Right lung (tissue), 5 donors: ENCODE measurements around the gene SMOC2. TPM values are rescaled to one million over a fixed set of nuclear protein-coding genes. Genes with fewer than 3 reads are reported as not detected.

Experiments
- DNase-seq, 2 donors: peaks; one replicate each; pipeline ENCODE4 v3.0.0-alpha.2; 2013
- polyA plus RNA-seq, 5 donors: library from polyadenylated mRNA; unstranded; fragments of 120-200 nt; gene quantifications; one replicate each; pipeline versions ENCODE4 v1.2.1 to v1.2.3, GENCODE V29; 2013; ENCODE audit warnings: inconsistent platforms in 1 of 5, low replicate concordance in 1 of 5; ENCODE audit not compliant: insufficient read length in 5 of 5, insufficient read depth in 1 of 5

SMOC2 gene
- polyA plus RNA-seq, 5 donors: 9.7 to 14.5 (median 10.6) TPM

DNA sequence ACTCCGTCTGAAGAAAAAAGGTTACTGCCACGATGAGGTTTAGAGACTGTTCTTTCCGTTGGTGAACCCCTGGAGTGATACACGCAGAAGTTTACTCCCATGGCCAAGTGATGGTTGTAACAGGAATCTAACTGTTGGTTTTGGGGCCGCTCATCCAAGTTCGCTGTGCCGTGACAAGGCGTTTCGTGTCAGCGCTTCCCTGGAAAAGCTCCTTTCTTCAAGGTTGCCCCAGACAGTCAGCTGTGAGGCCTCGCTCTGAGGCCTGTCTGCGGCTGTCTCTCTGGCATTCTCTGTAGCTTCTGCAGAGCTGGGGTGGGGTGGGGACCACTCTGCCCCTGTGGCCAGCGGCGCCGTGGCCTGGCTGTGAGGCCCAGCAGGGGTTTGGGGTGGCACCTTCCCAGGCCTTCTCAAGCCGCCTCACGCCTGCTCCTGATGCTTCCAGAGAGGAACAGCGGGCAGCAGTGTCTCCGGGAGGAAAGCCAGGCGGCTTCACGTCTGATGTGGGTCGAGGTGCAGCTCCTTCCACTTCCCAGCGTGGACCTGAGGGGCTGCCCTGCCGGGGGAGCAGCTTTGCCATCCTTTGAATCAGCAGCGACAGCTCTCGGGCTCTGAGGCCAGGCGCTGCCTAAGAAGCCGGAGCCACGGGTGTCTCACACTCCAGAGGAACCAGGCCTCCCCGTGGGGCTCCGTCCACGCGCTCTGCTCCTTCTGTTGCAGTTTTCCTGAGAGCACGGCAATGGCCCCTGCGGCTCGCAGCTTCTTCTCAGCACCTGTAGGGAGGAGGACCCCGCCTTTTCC lies 76.2 kb downstream of the SMOC2 start:
- DNase-seq: no peak

DNA sequence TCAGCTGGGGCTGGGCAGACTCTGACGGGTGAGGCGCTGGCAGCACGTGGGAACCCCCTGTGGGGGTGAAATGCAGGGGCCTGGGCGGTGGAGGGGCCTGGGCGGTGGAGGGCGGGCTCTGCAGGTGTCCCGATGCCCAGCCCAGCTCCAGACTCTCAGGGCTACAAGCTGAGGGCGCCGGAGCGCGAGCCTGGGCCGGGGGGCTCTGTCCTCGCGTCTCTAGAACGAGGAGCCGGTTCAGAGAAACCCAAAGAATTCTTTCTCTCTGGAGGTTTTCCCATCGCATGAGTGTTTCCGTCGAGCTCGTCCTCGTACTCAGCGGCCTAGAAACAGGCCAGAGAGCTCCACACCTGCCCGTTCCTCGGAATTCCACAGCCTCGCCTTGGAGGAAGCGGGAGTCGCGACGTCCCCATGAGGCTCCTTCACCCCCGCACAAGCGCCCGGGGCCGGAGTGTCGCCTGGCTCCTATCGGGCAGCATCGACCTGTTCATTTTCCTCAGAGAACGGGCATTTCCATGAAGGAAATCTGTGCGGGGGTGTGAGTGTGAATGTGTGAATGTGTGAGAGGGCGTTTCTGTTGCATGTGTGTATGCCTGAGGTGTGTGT lies 76.9 kb downstream of the SMOC2 start:
- no peak for DNase-seq

DNA sequence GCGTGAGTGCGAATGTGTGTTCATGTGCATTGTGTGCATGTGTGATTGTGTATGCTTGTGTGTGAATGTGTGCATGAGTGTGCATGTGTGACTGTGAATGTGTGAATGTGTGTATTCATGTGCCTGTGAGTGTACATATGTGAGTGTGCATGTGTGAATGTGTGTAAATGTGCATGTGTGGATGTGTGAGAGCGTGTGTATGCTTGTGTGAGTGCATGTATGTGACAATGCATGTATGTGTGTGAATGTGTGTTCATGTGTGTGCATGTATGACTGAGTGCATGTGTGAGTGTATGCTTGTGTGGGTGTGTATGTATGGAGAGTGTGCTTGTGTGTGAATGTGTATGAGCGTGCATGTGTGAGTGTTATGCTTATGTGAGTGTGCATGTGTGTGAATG lies 77.4 kb downstream of the SMOC2 start:
- no peak for DNase-seq

GRCh38 chr6:168518867-168519266 lies 77.9 kb downstream of the SMOC2 start:
- DNase-seq: no peak

DNA sequence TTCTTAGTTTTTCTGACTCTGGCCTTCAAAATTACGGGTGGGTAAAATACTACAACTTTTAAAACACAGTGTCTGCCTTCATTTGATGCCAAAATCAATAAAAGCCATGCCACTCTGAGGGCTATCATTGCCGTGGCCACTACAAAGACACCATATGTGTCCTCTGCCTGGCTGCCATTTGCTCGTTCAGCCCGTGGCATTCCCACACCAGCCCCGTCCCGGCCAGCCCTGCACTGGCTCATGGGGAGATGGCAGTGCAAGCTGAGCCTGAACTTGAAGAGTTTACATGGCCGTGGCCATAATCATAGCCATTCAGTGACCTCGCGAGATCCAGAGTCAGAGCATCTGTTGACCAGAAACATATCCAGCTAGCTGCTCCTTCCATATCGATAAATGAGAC lies 79.2 kb downstream of the SMOC2 start:
- DNase-seq: no peak

GRCh38 chr6:168524571-168525001 lies 83.6 kb downstream of the SMOC2 start:
- DNase-seq: no peak

GRCh38 chr6:168525114-168525513 lies 84.1 kb downstream of the SMOC2 start:
- DNase-seq: no peak

DNA sequence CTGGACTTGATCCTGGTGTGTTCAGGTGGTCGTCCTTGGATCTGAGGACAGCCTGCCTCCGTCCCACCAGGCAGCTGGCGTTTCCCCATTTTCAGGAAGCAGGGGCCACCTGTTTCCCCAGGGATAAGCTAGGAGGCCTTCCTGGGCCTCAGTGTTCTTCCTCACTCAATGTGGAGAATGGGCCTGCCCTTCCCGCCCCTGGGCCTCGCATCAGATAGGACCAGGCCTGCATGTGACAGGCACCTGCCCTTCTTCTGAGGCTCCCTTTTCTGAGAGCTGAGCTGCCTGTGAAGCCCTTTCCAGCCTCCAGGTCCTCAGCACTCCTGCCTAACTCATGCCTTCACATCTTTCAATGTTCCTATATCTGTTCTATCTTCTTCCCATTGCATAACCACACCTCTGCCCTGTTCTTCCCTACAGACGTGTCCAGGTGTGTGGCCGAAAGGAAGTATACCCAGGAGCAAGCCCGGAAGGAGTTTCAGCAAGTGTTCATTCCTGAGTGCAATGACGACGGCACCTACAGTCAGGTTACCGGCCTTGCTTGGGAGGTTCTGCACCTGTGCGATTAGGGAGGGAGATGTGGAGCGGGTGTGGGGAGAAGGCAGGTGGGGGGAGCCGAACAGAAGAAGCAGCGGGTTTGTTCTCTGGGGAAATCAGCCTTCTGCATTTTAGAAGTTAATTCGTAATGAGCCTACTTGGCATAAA lies 85.1 kb downstream of the SMOC2 start:
- no peak for DNase-seq

DNA sequence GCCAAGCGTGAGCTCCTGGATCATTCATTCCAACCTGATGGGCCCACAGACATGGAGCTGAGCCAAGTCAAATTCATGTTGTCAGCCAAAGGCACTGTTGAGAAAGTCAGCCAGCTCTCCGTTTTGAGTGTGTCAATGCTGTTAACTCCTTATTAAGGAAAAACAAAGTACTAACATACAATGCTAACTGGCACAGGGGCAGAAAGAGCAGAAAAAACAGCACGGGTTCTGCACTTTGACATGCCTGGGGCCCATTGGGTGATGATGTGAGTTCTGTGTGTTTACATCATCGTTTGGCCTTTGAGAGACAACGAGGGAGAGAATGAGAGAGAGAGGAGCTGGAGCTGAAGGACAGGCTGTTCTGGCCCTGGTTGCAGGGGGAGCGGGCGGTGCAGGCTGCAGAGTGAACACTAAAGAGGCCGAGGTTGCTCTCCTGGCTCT lies 85.9 kb downstream of the SMOC2 start:
- DNase-seq: no peak

GRCh38 chr6:168527451-168528210 lies 86.6 kb downstream of the SMOC2 start:
- DNase-seq: no peak

DNA sequence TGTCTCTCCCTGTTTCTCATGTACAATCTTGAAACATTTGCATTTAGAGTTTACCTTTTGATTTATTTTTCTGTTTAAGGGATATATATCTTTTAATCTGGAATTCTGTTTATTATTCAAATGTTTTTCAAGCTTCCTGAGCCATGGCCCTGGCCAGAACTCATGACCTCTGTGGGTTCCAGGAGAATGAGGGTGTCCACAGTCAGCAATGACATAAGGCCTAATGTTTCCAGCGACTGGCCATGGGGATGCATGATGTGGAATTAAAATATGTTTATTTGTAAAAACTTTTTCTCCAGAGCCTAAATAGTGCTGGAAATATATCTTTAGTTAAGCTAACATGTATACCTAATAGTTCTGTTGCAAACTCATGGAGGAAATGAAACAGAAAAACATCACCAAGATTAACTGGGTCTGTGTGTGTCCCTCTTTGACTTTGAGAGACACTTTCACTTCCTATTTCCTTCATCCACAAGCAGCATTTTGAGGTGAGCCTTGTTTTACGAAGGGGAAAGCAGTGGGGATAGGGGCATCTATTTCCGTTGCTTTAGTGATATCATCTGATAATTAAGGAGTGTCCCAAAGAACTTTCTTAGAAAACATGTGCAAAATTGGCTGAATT lies 87.6 kb downstream of the SMOC2 start:
- no peak for DNase-seq

DNA sequence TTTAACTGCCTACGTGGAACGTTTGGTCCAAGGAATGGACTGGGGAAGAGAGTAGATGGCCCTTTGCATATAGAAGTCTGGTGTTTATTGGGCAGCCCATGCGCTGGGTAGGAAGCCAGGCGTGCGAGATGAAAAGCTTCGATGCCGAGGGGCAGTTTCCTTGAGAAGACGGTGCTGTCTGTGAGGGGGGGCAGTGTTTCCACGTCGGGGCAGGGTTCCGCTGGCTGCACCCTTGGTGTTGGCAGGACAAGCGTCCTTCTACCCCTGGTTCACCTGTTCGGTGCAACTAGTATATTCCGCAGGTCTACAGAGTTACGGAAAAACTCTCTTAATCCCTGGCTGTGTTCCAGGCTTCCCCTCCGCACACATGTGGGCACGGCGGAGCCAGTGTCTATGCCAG lies 88.2 kb downstream of the SMOC2 start:
- DNase-seq: no peak

DNA sequence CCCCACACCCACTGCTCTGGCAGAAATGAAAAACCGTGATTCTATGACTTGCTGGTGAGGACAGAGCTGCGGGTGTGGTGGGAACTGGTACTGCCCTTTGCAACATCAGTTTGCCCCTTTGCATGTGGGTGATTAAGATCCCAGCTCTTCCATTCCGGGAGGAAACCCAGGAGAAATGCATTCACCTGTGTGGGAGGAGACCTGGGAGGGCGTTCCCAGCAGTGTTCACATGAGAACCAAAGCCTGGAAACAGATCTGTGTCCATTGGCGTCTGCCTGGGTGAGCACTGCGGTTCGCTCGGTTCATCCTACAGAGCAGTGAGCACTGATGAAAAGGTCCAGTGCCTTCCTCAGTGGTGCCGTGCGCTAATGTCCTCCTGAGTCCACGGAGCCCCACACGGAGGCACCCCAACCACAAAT lies 89.7 kb downstream of the SMOC2 start:
- no peak for DNase-seq

- DNase-seq: no peak
Measured at GRCh38 chr6:168532070-168532469, 91.1 kb downstream of the SMOC2 start.

DNA sequence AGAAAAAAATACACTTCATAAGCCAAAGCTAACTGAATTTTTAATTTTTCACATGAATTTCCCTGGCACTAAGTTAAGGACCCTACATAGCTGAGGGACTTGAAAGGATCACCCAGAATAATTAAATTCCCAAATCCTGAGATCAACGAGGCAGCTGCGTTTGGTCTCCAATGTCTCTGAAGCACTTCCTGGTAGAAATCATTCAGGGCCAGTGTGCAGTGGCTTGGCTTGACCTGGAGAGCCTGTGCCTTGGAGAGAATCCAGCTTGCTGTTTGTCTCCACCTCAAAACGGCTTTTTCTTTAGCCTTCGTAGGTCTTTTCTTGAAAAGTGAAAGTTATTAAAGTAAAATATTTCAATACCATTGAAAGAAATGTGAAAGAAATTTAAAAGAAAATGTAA lies 92.4 kb downstream of the SMOC2 start:
- DNase-seq: no peak

- no peak for DNase-seq
Measured at GRCh38 chr6:168534265-168534664, 93.3 kb downstream of the SMOC2 start.

DNA sequence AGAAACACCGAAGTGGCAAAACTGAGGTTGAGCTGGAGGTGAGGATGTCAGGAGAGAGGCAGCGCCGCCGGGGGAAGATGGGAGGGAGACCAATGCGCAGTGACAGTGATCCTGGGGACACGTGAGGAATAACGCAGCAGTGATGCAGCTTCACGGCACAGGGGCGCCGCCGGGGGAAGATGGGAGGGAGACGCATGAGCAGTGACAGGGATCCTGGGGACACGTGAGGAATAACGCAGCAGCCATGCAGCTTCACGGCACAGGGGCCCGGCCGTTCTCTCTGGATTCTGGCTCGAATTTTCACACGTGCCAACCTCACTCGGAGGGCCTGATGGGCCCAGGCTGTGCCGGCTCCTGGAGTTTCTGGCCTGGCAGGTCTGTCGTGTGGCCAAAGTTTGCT lies 94.7 kb downstream of the SMOC2 start:
- DNase-seq: no peak

DNA sequence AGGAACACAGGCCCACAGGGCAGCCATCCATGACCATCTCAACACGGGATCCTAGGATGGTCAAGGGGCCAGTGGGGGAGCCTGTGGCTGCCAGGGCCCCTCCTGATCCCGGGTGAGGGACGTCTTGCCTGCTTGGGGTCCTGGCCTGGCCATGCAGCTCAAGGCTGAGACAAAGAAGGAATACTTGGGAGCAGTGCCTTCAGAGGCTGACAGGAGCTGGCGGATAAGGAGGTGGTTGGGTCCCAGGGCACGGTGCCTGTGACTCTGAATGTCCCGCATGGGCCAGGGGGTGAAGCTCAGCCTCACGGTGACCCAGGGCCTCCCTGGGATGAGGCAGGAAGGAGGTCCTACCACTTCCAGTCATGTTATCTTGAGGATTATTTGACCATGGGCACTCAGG lies 95.2 kb downstream of the SMOC2 start:
- DNase-seq: no peak

DNA sequence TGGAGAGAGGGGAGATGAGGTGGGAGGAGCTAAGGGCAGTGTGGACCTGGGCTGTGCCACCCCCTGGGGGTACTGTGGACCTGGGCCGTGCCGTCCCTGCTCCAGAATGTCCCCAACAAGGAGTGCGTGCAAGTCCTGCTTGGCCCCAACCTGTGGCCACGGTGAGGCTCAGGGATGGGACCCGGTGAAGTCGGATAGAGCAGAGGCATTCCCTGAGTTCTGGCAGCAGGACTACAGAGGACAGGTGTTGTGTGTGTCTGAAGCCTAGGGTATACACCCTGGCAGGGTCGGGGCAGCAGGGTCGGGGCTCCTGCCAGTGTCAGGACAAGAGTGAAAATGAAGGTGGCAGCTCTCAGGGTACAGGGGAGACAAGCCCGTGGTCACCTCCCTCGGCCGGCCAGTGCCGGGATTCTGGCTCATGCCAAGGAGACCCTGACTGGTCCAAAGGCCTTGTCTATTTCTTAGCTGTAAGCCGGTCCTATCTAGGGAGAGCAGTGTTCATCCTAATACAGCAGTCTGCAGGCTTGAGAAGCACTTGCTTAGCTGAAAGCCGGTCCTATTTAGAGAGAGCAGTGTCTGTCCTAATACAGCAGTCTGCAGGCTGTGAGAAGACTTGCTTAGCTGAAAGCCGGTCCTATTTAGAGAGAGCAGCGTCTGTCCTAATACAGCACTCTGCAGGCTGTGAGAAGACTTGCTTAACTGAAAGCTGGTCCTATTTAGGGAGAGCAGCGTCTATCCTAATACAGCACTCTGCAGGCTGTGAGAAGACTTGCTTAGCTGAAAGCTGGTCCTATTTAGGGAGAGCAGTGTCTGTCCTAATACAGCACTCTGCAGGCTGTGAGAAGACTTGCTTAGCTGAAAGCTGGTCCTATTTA lies 95.9 kb downstream of the SMOC2 start:
- DNase-seq: no peak

GRCh38 chr6:168537540-168537884 lies 96.5 kb downstream of the SMOC2 start:
- DNase-seq: no peak
